Measurements from ENCODE around the gene PSMC3IP.

DNA sequence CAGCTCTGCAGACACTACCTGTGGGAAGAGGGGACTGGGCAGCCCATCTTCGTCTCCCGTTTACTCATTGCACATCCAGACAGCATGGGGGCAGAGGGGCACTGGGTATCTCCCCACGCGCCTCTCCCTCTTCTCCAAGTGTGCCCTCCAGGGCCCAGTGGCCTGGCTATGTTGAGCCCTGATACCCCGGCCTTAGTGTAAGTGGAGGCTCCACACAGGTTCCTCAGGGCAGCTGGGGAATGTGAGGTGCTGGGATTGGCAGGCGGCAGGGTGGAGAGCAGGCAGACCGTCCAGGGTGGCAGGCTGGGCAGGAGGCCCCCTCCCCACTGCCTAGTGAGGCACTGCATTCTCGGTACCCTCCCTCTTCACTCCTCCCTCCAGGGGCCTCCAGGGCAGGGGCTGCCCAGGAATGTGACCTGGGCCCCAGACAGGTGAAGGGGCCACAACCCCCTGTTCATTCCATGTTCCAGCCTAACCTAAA is 54.7 kb downstream of the PSMC3IP start:
- TF ChIP-seq, protein P1, sequence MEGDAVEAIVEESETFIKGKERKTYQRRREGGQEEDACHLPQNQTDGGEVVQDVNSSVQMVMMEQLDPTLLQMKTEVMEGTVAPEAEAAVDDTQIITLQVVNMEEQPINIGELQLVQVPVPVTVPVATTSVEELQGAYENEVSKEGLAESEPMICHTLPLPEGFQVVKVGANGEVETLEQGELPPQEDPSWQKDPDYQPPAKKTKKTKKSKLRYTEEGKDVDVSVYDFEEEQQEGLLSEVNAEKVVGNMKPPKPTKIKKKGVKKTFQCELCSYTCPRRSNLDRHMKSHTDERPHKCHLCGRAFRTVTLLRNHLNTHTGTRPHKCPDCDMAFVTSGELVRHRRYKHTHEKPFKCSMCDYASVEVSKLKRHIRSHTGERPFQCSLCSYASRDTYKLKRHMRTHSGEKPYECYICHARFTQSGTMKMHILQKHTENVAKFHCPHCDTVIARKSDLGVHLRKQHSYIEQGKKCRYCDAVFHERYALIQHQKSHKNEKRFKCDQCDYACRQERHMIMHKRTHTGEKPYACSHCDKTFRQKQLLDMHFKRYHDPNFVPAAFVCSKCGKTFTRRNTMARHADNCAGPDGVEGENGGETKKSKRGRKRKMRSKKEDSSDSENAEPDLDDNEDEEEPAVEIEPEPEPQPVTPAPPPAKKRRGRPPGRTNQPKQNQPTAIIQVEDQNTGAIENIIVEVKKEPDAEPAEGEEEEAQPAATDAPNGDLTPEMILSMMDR (IDR thresholded peaks at IDR 0.05): no peak
- TF ChIP-seq POLR2A (IDR thresholded peaks at IDR 0.05): no peak
